ENCODE measurements around the gene RAPGEF4. TPM values are rescaled to one million over a fixed set of nuclear protein-coding genes. Genes with fewer than 3 reads are reported as not detected.

Gene RAPGEF4
- polyA plus RNA-seq, 3 donors, result not detected

DNA sequence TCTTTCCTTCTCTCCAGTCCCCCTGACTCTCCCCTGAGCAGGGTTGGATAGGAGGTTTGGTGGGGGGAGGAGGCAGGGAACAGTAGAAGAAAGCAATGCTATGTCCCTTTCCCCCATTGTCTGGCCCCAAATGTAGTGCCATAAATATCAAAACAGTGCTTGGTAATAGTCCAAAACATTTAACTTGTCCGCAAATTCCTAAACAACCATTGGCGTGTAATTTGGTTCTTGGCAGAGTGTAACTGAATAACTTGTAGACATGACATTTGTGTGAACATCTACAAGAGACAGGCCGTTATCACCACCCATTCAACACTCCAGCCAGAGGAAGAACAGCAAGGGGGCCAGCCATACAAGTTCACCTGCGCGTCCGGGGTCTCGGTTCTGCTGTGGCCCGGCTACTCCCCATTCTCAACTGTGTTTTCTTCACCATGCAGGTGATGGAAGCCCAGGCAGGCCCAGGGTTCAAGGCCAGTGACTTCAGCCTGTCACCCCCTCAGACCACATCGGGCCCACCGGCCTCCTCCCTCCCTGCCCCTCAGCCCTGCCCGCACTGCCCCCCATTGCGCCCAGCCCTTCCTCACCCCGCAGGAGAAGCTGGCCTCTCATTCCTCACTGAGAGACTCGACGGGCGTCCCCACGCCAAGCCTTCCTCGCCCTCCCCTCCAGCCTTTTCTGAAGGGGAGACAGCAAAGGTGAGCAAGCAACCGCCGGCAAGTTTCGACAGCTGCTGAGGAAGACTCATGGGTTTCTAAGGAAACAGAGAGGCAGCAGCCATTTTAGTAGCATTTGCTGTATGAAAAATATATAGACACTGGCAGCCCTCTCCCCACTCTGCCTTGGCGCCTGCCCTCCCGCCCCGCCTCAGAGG lies 699 bp upstream of the RAPGEF4 start:
- intact Hi-C loops (cut with micrococcal nuclease), result no loop called here

DNA sequence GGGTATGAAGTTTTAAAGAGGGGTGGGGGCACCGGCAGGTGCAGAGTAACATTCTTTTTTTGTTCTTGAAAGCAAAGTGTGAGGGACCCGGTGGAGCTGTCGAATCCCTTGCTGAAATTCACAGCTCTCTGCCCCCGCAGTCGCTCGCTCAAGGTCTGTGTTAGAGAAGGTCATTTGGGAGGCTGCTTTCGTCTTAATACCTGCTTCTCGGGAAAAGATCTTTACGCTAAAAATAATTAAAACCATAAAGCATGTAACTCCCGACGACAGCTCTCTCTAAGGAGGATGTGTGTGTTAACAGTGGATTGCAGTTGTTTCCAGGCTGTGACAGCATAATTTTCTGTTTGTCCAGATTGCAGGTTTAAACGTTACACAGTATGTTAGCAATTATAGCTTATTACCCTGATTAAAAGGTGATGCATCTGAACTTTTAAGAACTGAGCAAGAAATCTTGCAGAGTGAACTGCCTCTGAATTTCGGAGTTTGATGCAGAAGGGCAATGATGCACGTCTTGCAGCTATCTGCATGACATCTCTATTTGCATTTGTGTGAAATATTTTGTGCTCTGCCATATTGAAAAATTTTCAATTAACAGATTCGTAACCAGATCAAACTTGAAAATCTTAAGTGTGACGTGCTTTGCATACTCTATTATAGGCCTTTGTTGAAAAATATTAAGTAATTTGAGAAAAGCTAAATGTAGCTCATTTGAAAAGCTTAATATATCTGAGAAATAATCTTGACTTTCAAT lies 954 bp downstream of the RAPGEF4 start:
- Histone ChIP-seq H3K4me2 (replicated peaks; ENCODE audit: extremely low read depth, low read length, poor library complexity, severe bottlenecking) (peak overlapping the region; percentile 34), H3K79me2 (ENCODE audit: insufficient read depth, low read length) (no peaks in the 10 kb centered on the region), H4K20me1 (ENCODE audit: insufficient read depth, low read length) (no peaks in the 10 kb centered on the region), H3K27ac (ENCODE audit: low read depth in 1 of 2, low read length in 2 of 2) (no peak overlapping the region), H3K9ac (ENCODE audit: insufficient read depth, low read length, poor library complexity, severe bottlenecking) (no peak overlapping the region), H2AFZ (ENCODE audit: insufficient read depth, low read depth, low read length, poor library complexity, severe bottlenecking) (no peak overlapping the region), H3K4me1 (ENCODE audit: control insufficient read depth in 1 of 2, insufficient read depth in 2 of 2, low read length in 2 of 2) (peaks cover 0 to 5% of the 10 kb centered on the region in 2 donors), H3K36me3 (replicated peaks in 1 of 2; ENCODE audit: control insufficient read depth in 1 of 2, insufficient read depth in 2 of 2, low read length in 2 of 2) (no peaks in the 10 kb centered on the region), H3K4me3 (replicated peaks in 1 of 3; ENCODE audit: low read depth in 2 of 3, low read length in 3 of 3) (no peak overlapping the region), H3K9me3 (replicated peaks in 1 of 2; ENCODE audit: control insufficient read depth in 1 of 2, insufficient read depth in 1 of 2, low read length in 2 of 2) (peaks cover 0 to 10% of the 10 kb centered on the region in 2 donors), H3K27me3 (ENCODE audit: control insufficient read depth in 2 of 2, insufficient read depth in 2 of 2, low read length in 2 of 2) (peaks cover 59 to 69% of the 10 kb centered on the region in 2 donors)
- peak overlapping the region in 1 of 7 donors; percentile 14 for H3K27ac Mint-ChIP-seq
- peak overlapping the region in 1 of 2 donors; percentile 84 for H3K4me3 Mint-ChIP-seq
- H3K4me1 Mint-ChIP-seq, result peaks cover 10% of the 10 kb centered on the region
- intact Hi-C loops (cut with micrococcal nuclease), result no loop called here
- WGBS (ENCODE audit: insufficient coverage), result 29% methylated on average over 3 of the region's 16 CpGs
- H3K9me3 Mint-ChIP-seq, result peaks cover 0 to 13% (median 6%) of the 10 kb centered on the region in 7 donors
- TF ChIP-seq, protein P1, sequence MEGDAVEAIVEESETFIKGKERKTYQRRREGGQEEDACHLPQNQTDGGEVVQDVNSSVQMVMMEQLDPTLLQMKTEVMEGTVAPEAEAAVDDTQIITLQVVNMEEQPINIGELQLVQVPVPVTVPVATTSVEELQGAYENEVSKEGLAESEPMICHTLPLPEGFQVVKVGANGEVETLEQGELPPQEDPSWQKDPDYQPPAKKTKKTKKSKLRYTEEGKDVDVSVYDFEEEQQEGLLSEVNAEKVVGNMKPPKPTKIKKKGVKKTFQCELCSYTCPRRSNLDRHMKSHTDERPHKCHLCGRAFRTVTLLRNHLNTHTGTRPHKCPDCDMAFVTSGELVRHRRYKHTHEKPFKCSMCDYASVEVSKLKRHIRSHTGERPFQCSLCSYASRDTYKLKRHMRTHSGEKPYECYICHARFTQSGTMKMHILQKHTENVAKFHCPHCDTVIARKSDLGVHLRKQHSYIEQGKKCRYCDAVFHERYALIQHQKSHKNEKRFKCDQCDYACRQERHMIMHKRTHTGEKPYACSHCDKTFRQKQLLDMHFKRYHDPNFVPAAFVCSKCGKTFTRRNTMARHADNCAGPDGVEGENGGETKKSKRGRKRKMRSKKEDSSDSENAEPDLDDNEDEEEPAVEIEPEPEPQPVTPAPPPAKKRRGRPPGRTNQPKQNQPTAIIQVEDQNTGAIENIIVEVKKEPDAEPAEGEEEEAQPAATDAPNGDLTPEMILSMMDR (IDR thresholded peaks at IDR 0.05), result no peak
- DNase-seq, result no peak
- no peaks in the 10 kb centered on the region for H3K36me3 Mint-ChIP-seq
- H3K27me3 Mint-ChIP-seq (ENCODE audit: low read depth in 3 of 3), result peaks cover 46 to 68% (median 52%) of the 10 kb centered on the region in 3 donors

More for the DNA sequence above, 699 bp upstream of the RAPGEF4 start:
- Mint-ChIP-seq H3K27me3 (ENCODE audit: low read depth in 3 of 3) (peaks cover 46 to 69% (median 55%) of the 10 kb centered on the region in 3 donors), H3K36me3 (no peaks in the 10 kb centered on the region), H3K4me1 (peaks cover 10% of the 10 kb centered on the region), H3K9me3 (peaks cover 0 to 13% (median 6%) of the 10 kb centered on the region in 7 donors), H3K27ac (no peak overlapping the region), H3K4me3 (peak overlapping the region; percentile 20 to 73)
- peaks cover 0 to 5% of the 10 kb centered on the region in 2 donors for H3K4me1 ChIP-seq (ENCODE audit: control insufficient read depth in 1 of 2, insufficient read depth in 2 of 2, low read length in 2 of 2)
- no peaks in the 10 kb centered on the region for H3K36me3 ChIP-seq (replicated peaks in 1 of 2; ENCODE audit: control insufficient read depth in 1 of 2, insufficient read depth in 2 of 2, low read length in 2 of 2)
- H2AFZ ChIP-seq (ENCODE audit: insufficient read depth, low read depth, low read length, poor library complexity, severe bottlenecking), result no peak overlapping the region
- peak overlapping the region; percentile 34 for H3K4me2 ChIP-seq (replicated peaks; ENCODE audit: extremely low read depth, low read length, poor library complexity, severe bottlenecking)
- DNase-seq, result no peak
- no peaks in the 10 kb centered on the region for H4K20me1 ChIP-seq (ENCODE audit: insufficient read depth, low read length)
- peaks cover 0 to 10% of the 10 kb centered on the region in 2 donors for H3K9me3 ChIP-seq (replicated peaks in 1 of 2; ENCODE audit: control insufficient read depth in 1 of 2, insufficient read depth in 1 of 2, low read length in 2 of 2)
- no peak overlapping the region for H3K27ac ChIP-seq (ENCODE audit: low read depth in 1 of 2, low read length in 2 of 2)
- TF ChIP-seq, protein P1 (IDR thresholded peaks at IDR 0.05), result no peak
- H3K9ac ChIP-seq (ENCODE audit: insufficient read depth, low read length, poor library complexity, severe bottlenecking), result no peak overlapping the region
- no peaks in the 10 kb centered on the region for H3K79me2 ChIP-seq (ENCODE audit: insufficient read depth, low read length)
- 51% methylated on average over 13 of the region's 24 CpGs for whole genome bisulfite sequencing (ENCODE audit: insufficient coverage)
- H3K4me3 ChIP-seq (replicated peaks in 1 of 3; ENCODE audit: low read depth in 2 of 3, low read length in 3 of 3), result peak overlapping the region in 1 of 3 experiments; percentile 14
- H3K27me3 ChIP-seq (ENCODE audit: control insufficient read depth in 2 of 2, insufficient read depth in 2 of 2, low read length in 2 of 2), result peaks cover 56 to 66% of the 10 kb centered on the region in 2 donors
